Keratinocyte (primary cell): ENCODE data around the gene EIF2B2. TPM values are rescaled to one million over a fixed set of nuclear protein-coding genes. Genes with fewer than 3 reads are reported as not detected.

Source experiments
- DNase-seq: peaks from one replicate; pipeline ENCODE4 v3.0.0-alpha.2; 2011; ENCODE audit warnings: low read depth, missing footprints, low spot score
- FAIRE-seq: peaks from 2 replicates; lab custom pipeline; 2011; peaks lifted over from hg19 to GRCh38; lab: Jason Lieb, UNC
- H2AFZ ChIP-seq: 2 replicates; pipeline ENCODE4 v1.6.0; 2012; ENCODE audit warnings: low read length, control low read depth, inconsistent platforms; ENCODE audit not compliant: control insufficient read depth
- H3K27ac ChIP-seq: 2 replicates; pipeline ENCODE4 v1.5.1; 2011; ENCODE audit warnings: low read length; ENCODE audit not compliant: control insufficient read depth, insufficient read depth
- H3K27me3 ChIP-seq: 3 replicates; pipeline ENCODE4 v1.6.0; 2011; ENCODE audit warnings: low read length; ENCODE audit not compliant: control insufficient read depth, insufficient read depth; ENCODE audit errors: extremely low read depth
- H3K36me3 ChIP-seq, 2 experiments: 2 replicates in 1 of 2; 3 replicates in 1 of 2; pipeline ENCODE4 v1.5.1; 2011; ENCODE audit warnings: low read length in 2 of 2, mild to moderate bottlenecking in 1 of 2; ENCODE audit not compliant: control insufficient read depth in 2 of 2, insufficient read depth in 2 of 2; ENCODE audit errors: extremely low read depth in 1 of 2
- H3K4me1 ChIP-seq: 3 replicates; pipeline ENCODE4 v1.5.1; 2011; ENCODE audit warnings: low read length; ENCODE audit not compliant: control insufficient read depth, insufficient read depth; ENCODE audit errors: extremely low read depth
- H3K4me2 ChIP-seq: 3 replicates; pipeline ENCODE4 v1.6.0; 2011; ENCODE audit warnings: low read depth, low read length; ENCODE audit not compliant: control insufficient read depth, insufficient read depth; ENCODE audit errors: extremely low read depth
- H3K4me3 ChIP-seq, 3 experiments: fragments of 200-600 bp in 1 of 3; sonication (generic) in 1 of 3; 2 replicates in 2 of 3; 3 replicates in 1 of 3; pipeline ENCODE4 v1.5.1; 2011 to 2016; ENCODE audit warnings: low read length in 3 of 3, mild to moderate bottlenecking in 3 of 3, control low read depth in 2 of 3, inconsistent platforms in 1 of 3, low read depth in 1 of 3, mixed read lengths in 1 of 3, mixed run types in 1 of 3, moderate library complexity in 1 of 3; ENCODE audit not compliant: control insufficient read depth in 2 of 3, insufficient read depth in 2 of 3; ENCODE audit errors: extremely low read depth in 1 of 3
- H3K79me2 ChIP-seq: 2 replicates; pipeline ENCODE4 v1.6.0; 2012; ENCODE audit warnings: low read length; ENCODE audit not compliant: control insufficient read depth, insufficient read depth
- H3K9ac ChIP-seq: 3 replicates; pipeline ENCODE4 v1.6.0; 2011; ENCODE audit warnings: low read length; ENCODE audit not compliant: control insufficient read depth, insufficient read depth; ENCODE audit errors: extremely low read depth
- H3K9me1 ChIP-seq: 3 replicates; pipeline ENCODE4 v1.6.0; 2011; ENCODE audit warnings: low read length; ENCODE audit not compliant: control insufficient read depth, insufficient read depth; ENCODE audit errors: extremely low read depth
- H3K9me3 ChIP-seq: 2 replicates; pipeline ENCODE4 v1.5.1; 2012; ENCODE audit warnings: low read depth, low read length; ENCODE audit not compliant: control insufficient read depth
- H4K20me1 ChIP-seq: 3 replicates; pipeline ENCODE4 v1.6.0; 2011; ENCODE audit warnings: low read length; ENCODE audit not compliant: control insufficient read depth, insufficient read depth; ENCODE audit errors: extremely low read depth
- EZH2 ChIP-seq: IDR thresholded peaks from one replicate; pipeline ENCODE4 v1.6.1; 2012; ENCODE audit warnings: inconsistent platforms, mild to moderate bottlenecking, low read length, moderate library complexity
- dilution Hi-C: fragments of 300-500 bp; cut with MboI; formaldehyde crosslinking; loops from one replicate; pipeline ENCODE4 v1.7.0; 2020; ENCODE audit warnings: low sequenced_read_pairs; ENCODE audit not compliant: extremely low pct_ligation_motif_present
- polyA minus RNA-seq, 3 experiments: library from RNA; depleted of rRNA, polyadenylated mRNA; stranded (reverse); fragments of >200 nt; gene quantifications; 1 replicate in 1 of 3; 2 replicates in 1 of 3; 3 replicates in 1 of 3; pipeline ENCODE4 v1.2.3, GENCODE V29; 2011
- polyA plus RNA-seq, 5 experiments: library from polyadenylated mRNA; depleted of rRNA in 3 of 5; stranded (reverse) in 3 of 5; stranded (forward) in 1 of 5; unstranded in 1 of 5; fragments of >200 nt; gene quantifications; 1 replicate in 1 of 5; 2 replicates in 3 of 5; 3 replicates in 1 of 5; pipeline versions ENCODE4 v1.2.1 to v1.2.3, GENCODE V29; 2011 to 2012; ENCODE audit warnings: missing spikeins in 2 of 5, low read depth in 1 of 5, low replicate concordance in 1 of 5
- TF ChIP-seq, protein P1 (sequence below), 3 experiments: IDR thresholded peaks in 1 of 3; conservative IDR thresholded peaks in 1 of 3; optimal IDR thresholded peaks in 1 of 3; 2 replicates in 2 of 3; 3 replicates in 1 of 3; pipeline versions ENCODE3 to v1.5.1; 2011; ENCODE audit warnings: low read length in 3 of 3, mild to moderate bottlenecking in 3 of 3, moderate library complexity in 2 of 3, control low read depth in 1 of 3, inconsistent platforms in 1 of 3; ENCODE audit not compliant: insufficient read depth in 2 of 3; ENCODE audit errors: extremely low read depth in 1 of 3

EIF2B2 gene
- 112 to 114 TPM (median 113 TPM) in 3 replicates for polyA plus RNA-seq
- 21.6 TPM for polyA plus RNA-seq (2011; ENCODE audit: low read depth)
- 98.8 and 122 TPM in 2 replicates for polyA plus RNA-seq (2011; cell fraction: cytosol; rRNA removed)
- 81.7 and 85.0 TPM in 2 replicates for polyA plus RNA-seq (2011; cell fraction: nucleus; rRNA removed)
- 68.5 and 72.2 TPM in 2 replicates for polyA plus RNA-seq (2012; ENCODE audit: low replicate concordance)
- 51.9 to 58.9 TPM (median 54.6 TPM) in 3 replicates for polyA minus RNA-seq
- polyA minus RNA-seq (2011; cell fraction: cytosol; rRNA and poly(A)+ RNA removed): 40.7 TPM
- polyA minus RNA-seq (2011; cell fraction: nucleus; rRNA and poly(A)+ RNA removed): 13.5 and 29.6 TPM in 2 replicates

- FAIRE-seq (peak; percentile 67), DNase-seq (peak; percentile 97)
- TF ChIP-seq, protein P1, sequence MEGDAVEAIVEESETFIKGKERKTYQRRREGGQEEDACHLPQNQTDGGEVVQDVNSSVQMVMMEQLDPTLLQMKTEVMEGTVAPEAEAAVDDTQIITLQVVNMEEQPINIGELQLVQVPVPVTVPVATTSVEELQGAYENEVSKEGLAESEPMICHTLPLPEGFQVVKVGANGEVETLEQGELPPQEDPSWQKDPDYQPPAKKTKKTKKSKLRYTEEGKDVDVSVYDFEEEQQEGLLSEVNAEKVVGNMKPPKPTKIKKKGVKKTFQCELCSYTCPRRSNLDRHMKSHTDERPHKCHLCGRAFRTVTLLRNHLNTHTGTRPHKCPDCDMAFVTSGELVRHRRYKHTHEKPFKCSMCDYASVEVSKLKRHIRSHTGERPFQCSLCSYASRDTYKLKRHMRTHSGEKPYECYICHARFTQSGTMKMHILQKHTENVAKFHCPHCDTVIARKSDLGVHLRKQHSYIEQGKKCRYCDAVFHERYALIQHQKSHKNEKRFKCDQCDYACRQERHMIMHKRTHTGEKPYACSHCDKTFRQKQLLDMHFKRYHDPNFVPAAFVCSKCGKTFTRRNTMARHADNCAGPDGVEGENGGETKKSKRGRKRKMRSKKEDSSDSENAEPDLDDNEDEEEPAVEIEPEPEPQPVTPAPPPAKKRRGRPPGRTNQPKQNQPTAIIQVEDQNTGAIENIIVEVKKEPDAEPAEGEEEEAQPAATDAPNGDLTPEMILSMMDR (optimal IDR thresholded peaks at IDR 0.05 in 1 of 3, IDR thresholded peaks at IDR 0.05 in 1 of 3, conservative IDR thresholded peaks at IDR 0.05 in 1 of 3; ENCODE audit: extremely low read depth in 1 of 3, insufficient read depth in 2 of 3, low read length in 3 of 3): peak in 2 of 3 experiments; percentile 6 to 10
- TF ChIP-seq EZH2: no peak
- peaks cover 25% of the 10 kb centered on the region for H3K4me1 ChIP-seq
- H4K20me1 ChIP-seq: no peaks in the 10 kb centered on the region
- peak within 1 kb of the TSS; percentile 80 to 96 (median 86) for H3K4me3 ChIP-seq
- dilution Hi-C loops: no loop called here
- H3K79me2 ChIP-seq: peaks cover 26% of the 10 kb centered on the region
- peak within 1 kb of the TSS; percentile 86 for H2AFZ ChIP-seq
- no peaks in the 10 kb centered on the region for H3K9me3 ChIP-seq
- H3K27me3 ChIP-seq: no peaks in the 10 kb centered on the region
- peak within 1 kb of the TSS; percentile 79 for H3K27ac ChIP-seq
- peak within 1 kb of the TSS; percentile 82 for H3K9ac ChIP-seq
- H3K4me2 ChIP-seq: peak within 1 kb of the TSS; percentile 91
- H3K9me1 ChIP-seq: no peaks in the 10 kb centered on the region
- H3K36me3 ChIP-seq: peaks cover 11 to 23% of the 10 kb centered on the region in 2 experiments
Observed at GRCh38 chr14:75002392-75003249, at the start of gene EIF2B2. Gene EIF2B2 (plus strand): TSS chr14:75002921. CDS start chr14:75002991, 70 bp downstream.

DNA sequence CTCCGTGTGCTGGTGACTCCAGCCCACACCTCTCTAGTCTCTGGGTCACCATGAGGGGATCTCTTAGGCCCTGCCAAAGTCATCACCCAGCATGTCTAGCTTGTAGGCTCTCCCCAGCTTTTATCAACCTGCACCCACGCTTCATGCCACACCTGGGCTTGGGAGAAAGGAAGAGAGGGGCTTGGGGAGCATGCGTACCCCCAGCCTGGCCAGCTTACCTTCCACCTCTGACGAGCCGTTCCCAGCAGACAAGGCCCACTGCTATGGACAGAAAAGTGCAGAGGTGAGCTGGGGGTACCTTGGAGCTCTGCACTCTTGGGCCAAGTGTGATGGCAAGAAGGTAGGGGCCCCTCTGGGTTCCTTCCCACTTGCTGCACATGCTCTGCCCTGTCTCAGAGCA lies 49.0 kb upstream of the EIF2B2 start:
- no peak for DNase-seq
- H3K9me1 ChIP-seq: no peaks in the 10 kb centered on the region
- peak overlapping the region; percentile 73 for H3K9ac ChIP-seq
- no peaks in the 10 kb centered on the region for H3K27me3 ChIP-seq
- H3K79me2 ChIP-seq: peaks cover 25% of the 10 kb centered on the region
- peaks cover 24% of the 10 kb centered on the region for H3K4me1 ChIP-seq
- H3K9me3 ChIP-seq: no peaks in the 10 kb centered on the region
- peak overlapping the region; percentile 72 to 85 (median 85) for H3K4me3 ChIP-seq
- H3K4me2 ChIP-seq: peak overlapping the region; percentile 93
- H4K20me1 ChIP-seq: no peaks in the 10 kb centered on the region
- dilution Hi-C loops: no loop called here
- TF ChIP-seq, protein P1 (optimal IDR thresholded peaks at IDR 0.05 in 1 of 3, IDR thresholded peaks at IDR 0.05 in 1 of 3, conservative IDR thresholded peaks at IDR 0.05 in 1 of 3; ENCODE audit: extremely low read depth in 1 of 3, insufficient read depth in 2 of 3, low read length in 3 of 3): no peak
- FAIRE-seq: no peak
- peaks cover 8 to 16% of the 10 kb centered on the region in 2 experiments for H3K36me3 ChIP-seq
- H2AFZ ChIP-seq: no peak overlapping the region
- H3K27ac ChIP-seq: no peak overlapping the region
